KOPT-K1 (cell line): ENCODE measurements around the gene ICAM3.

Experiments used
- H3K27ac ChIP-seq: fragments of 200-600 bp; sonication (generic); 2 replicates; pipeline ENCODE4 v1.5.1; 2016; ENCODE audit warnings: antibody characterized with exemption, mild to moderate bottlenecking, low read depth, low read length; ENCODE audit not compliant: poor library complexity, severe bottlenecking
- H3K36me3 ChIP-seq: fragments of 200-600 bp; sonication (generic); 2 replicates; pipeline ENCODE4 v1.5.1; 2017; ENCODE audit warnings: antibody characterized with exemption, mild to moderate bottlenecking, low read length, moderate library complexity; ENCODE audit not compliant: insufficient read depth
- H3K9me3 ChIP-seq: fragments of 200-600 bp; sonication (generic); 2 replicates; pipeline ENCODE4 v1.5.1; 2017; ENCODE audit warnings: antibody characterized with exemption, low read length, mild to moderate bottlenecking; ENCODE audit not compliant: insufficient read depth, poor library complexity, severe bottlenecking

Gene ICAM3

GRCh38 chr19:10292789-10293636 lies 46.4 kb downstream of the ICAM3 start:
- H3K36me3 ChIP-seq, result no peaks in the 10 kb centered on the region
- H3K27ac ChIP-seq, result no peak overlapping the region
- H3K9me3 ChIP-seq, result peaks cover 51% of the 10 kb centered on the region

DNA sequence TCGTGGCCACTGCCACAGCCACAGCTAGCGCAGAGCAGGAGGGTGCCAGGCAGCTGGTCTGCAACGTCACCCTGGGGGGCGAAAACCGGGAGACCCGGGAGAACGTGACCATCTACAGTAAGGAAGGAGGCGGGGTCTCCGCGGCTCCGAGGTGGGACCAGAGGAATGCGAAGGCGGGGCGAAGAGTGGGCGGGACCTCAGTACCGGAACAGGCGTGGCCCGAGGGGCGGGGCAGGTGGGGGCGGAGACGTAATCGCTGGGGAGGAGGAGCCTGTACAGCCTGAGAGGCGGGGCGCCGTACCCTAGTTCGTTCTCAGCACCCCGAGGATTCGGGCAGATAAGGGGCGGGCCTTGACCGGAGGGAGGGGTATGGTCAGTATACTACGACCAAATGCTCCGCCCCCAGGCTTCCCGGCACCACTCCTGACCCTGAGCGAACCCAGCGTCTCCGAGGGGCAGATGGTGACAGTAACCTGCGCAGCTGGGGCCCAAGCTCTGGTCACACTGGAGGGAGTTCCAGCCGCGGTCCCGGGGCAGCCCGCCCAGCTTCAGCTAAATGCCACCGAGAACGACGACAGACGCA lies 47.1 kb downstream of the ICAM3 start:
- H3K27ac ChIP-seq, result no peak overlapping the region
- peaks cover 54% of the 10 kb centered on the region for H3K9me3 ChIP-seq
- H3K36me3 ChIP-seq, result no peaks in the 10 kb centered on the region

DNA sequence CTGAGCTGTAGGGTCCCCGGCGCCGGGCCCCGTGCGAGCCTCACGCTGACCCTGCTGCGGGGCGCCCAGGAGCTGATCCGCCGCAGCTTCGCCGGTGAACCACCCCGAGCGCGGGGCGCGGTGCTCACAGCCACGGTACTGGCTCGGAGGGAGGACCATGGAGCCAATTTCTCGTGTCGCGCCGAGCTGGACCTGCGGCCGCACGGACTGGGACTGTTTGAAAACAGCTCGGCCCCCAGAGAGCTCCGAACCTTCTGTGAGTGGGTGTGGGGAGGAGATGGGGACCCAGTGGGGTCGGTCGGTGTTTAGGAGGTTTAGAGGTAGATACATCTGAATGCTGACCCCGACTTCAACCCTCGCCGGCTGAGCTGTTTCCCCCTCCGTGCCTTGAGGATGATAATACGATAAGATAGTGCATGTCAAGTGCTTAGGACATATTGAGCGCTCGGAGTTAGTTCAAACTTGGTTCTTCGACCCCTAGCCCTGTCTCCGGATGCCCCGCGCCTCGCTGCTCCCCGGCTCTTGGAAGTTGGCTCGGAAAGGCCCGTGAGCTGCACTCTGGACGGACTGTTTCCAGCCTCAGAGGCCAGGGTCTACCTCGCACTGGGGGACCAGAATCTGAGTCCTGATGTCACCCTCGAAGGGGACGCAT lies 47.7 kb downstream of the ICAM3 start:
- peaks cover 54% of the 10 kb centered on the region for H3K9me3 ChIP-seq
- no peaks in the 10 kb centered on the region for H3K36me3 ChIP-seq
- H3K27ac ChIP-seq, result no peak overlapping the region

DNA sequence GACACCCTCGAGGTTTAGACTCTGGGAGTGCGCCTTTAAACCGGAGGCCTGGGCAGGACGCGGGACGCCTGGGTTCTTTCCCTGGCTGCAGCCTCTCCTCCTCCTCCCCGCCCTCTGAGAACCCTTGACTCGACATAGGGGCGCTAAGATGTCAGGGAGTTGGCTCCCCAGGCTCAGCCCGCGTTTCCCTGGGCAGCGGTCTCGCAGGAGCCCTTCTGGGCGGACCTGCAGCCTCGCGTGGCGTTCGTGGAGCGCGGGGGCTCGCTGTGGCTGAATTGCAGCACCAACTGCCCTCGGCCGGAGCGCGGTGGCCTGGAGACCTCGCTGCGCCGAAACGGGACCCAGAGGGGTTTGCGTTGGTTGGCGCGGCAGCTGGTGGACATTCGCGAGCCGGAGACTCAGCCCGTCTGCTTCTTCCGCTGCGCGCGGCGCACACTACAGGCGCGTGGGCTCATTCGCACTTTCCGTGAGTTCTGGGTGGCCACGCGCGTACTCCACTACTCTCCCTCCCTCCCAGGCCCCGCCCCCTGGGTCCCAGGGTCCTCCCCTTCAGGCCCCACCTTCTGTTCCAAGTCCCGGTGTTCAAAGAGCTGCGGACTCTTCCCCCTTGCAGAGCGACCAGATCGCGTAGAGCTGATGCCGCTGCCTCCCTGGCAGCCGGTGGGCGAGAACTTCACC lies 48.4 kb downstream of the ICAM3 start:
- peaks cover 54% of the 10 kb centered on the region for H3K9me3 ChIP-seq
- H3K27ac ChIP-seq, result no peak overlapping the region

DNA sequence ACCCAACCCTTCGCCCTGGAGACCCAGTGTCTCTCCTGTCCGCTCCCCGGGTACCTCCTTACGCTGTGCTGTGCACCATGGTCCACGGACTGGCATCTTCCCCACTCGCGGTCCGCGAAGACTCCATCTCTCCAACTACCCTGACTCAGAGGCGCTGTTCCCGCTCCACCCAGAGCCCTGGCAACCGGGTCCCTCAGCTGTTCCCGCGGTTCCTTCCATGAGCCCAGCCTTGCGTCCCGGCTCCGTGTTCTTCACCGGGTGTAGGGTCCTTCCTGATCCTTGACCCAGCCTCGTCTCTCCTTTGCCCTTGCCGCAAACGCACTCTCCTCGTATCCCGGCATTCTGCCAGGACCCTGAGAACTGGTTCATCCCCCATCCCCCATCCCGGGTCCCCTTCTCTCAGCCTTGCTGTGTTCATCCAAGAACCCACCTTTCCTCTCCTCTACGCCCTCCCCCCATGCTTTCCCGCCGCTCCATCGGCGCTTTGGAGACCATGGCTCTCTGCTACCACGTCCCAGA lies 49.0 kb downstream of the ICAM3 start:
- peaks cover 54% of the 10 kb centered on the region for H3K9me3 ChIP-seq
- no peak overlapping the region for H3K27ac ChIP-seq
- no peaks in the 10 kb centered on the region for H3K36me3 ChIP-seq

More for the DNA sequence above, 48.4 kb downstream of the ICAM3 start:
- H3K36me3 ChIP-seq, result no peaks in the 10 kb centered on the region

DNA sequence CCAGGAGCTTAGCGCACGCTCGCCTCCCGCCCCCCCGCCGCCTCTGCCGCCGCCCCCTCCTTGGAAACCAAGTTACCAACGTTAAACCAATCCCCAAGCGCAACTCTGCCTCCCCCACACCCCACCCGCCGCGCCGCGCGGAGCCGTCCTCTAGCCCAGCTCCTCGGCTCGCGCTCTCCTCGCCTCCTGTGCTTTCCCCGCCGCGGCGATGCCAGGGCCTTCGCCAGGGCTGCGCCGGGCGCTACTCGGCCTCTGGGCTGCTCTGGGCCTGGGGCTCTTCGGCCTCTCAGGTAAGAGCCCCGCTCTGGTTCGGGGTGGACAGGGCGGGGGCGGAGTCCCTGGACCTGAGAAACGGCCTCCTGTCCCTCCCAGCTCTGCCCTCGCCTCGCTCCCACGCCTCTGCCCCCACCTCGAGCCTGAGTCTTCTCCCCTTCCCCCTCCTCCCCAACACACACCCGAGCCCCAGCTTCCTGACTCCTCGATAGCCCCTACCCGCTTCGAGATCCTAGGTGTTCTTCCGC lies 49.5 kb downstream of the ICAM3 start, which contains the start of gene ICAM5:
Gene ICAM5, plus strand, starts transcription at position 117 of the 521 bp plus-strand sequence. Its CDS starts 92 bp downstream, at position 209.
- Histone ChIP-seq H3K27ac (no peak within 1 kb of the TSS), H3K36me3 (no peaks in the 10 kb centered on the region), H3K9me3 (peaks cover 54% of the 10 kb centered on the region)

DNA sequence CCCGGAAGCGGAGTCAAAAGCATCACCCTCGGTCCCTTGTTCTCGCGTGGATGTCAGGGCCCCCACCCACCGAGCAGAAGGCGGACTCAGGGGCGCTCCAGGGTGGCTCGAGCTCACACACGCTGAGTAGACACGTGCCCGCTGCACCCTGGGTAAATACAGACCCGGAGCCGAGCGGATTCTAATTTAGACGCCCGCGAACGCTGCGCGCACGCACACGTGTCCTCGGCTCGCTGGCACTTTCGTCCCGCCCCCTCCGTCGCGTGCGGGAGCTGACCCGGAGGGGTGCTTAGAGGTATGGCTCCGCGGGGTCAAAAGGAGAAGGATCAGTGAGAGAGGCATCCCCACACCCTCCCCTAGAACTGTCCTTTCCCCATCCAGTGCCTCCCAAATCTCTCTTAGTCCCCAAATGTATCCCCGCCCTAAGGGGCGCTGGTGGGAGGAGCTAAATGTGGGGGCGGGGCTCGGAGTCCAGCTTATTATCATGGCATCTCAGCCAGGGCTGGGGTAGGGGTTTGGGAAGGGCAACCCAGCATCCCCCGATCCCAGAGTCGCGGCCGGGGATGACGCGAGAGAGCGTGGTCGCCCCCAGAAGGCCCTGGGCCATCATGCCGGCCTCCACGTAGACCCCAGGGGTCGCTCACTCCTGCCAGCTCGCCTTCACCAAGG lies 50.1 kb downstream of the ICAM3 start:
- Histone ChIP-seq H3K27ac (no peak overlapping the region), H3K9me3 (peaks cover 54% of the 10 kb centered on the region), H3K36me3 (no peaks in the 10 kb centered on the region)

GRCh38 chr19:10288662-10289166 lies 50.7 kb downstream of the ICAM3 start:
- Histone ChIP-seq H3K27ac (no peak overlapping the region), H3K36me3 (no peaks in the 10 kb centered on the region), H3K9me3 (peaks cover 54% of the 10 kb centered on the region)

- peak within 1 kb of the TSS; percentile 33 for H3K27ac ChIP-seq
- no peaks in the 10 kb centered on the region for H3K36me3 ChIP-seq
- H3K9me3 ChIP-seq, result peaks cover 38% of the 10 kb centered on the region
Measured at GRCh38 chr19:10286803-10287737, 52.4 kb downstream of the ICAM3 start, which contains the start of gene ICAM4. TSS of gene ICAM4 (plus strand) at chr19:10286955. CDS start at chr19:10287013, 58 bp downstream.

DNA sequence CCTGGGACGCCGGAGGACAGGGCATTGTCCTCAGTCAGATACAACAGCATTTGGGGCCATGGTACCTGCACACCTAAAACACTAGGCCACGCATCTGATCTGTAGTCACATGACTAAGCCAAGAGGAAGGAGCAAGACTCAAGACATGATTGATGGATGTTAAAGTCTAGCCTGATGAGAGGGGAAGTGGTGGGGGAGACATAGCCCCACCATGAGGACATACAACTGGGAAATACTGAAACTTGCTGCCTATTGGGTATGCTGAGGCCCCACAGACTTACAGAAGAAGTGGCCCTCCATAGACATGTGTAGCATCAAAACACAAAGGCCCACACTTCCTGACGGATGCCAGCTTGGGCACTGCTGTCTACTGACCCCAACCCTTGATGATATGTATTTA lies 54.0 kb downstream of the ICAM3 start:
- H3K9me3 ChIP-seq, result peaks cover 21% of the 10 kb centered on the region
- H3K36me3 ChIP-seq, result no peaks in the 10 kb centered on the region
- no peak overlapping the region for H3K27ac ChIP-seq

DNA sequence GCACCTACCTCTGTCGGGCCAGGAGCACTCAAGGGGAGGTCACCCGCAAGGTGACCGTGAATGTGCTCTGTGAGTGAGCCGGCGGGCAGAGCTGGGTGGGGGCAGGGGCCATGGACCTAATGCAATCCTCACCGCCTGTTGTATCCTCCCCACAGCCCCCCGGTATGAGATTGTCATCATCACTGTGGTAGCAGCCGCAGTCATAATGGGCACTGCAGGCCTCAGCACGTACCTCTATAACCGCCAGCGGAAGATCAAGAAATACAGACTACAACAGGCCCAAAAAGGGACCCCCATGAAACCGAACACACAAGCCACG lies 54.5 kb downstream of the ICAM3 start:
- H3K9me3 ChIP-seq, result peaks cover 16% of the 10 kb centered on the region
- H3K27ac ChIP-seq, result no peak overlapping the region
- no peaks in the 10 kb centered on the region for H3K36me3 ChIP-seq

GRCh38 chr19:10284065-10284959 lies 55.1 kb downstream of the ICAM3 start:
- Histone ChIP-seq H3K9me3 (peaks cover 14% of the 10 kb centered on the region), H3K36me3 (no peaks in the 10 kb centered on the region), H3K27ac (no peak overlapping the region)
